Liver (tissue), 9 donors: ENCODE results near the gene OSER1. TPM values are rescaled to one million over a fixed set of nuclear protein-coding genes. Genes with fewer than 3 reads are reported as not detected.

ENCODE experiments used
- DNase-seq: peaks from one replicate; pipeline ENCODE4 v3.0.0-alpha.2; 2017; ENCODE audit warnings: low spot score
- H3K27ac ChIP-seq, 2 donors: one replicate each; pipeline ENCODE4 v1.7.0; 2013; ENCODE audit warnings: inconsistent platforms in 2 of 2, low read length in 2 of 2, control low read depth in 1 of 2, low read depth in 1 of 2, mild to moderate bottlenecking in 1 of 2
- H3K27me3 ChIP-seq, 4 donors: one replicate each; pipeline versions ENCODE4 v1.6.1 to v1.7.0; 2013; ENCODE audit warnings: low read length in 3 of 4, inconsistent platforms in 1 of 4, mild to moderate bottlenecking in 1 of 4, moderate library complexity in 1 of 4; ENCODE audit not compliant: control insufficient read depth in 4 of 4, insufficient read depth in 4 of 4
- H3K36me3 ChIP-seq, 4 donors: one replicate each; pipeline versions ENCODE4 v1.6.1 to v1.7.0; 2013; ENCODE audit warnings: low read length in 3 of 4, mild to moderate bottlenecking in 3 of 4, low read depth in 1 of 4, moderate library complexity in 1 of 4; ENCODE audit not compliant: control insufficient read depth in 4 of 4, insufficient read depth in 3 of 4
- H3K4me1 ChIP-seq, 4 donors: one replicate each; pipeline versions ENCODE4 v1.6.1 to v1.7.0; 2013; ENCODE audit warnings: low read length in 3 of 4, mild to moderate bottlenecking in 3 of 4, moderate library complexity in 1 of 4; ENCODE audit not compliant: control insufficient read depth in 4 of 4, insufficient read depth in 4 of 4
- H3K4me3 ChIP-seq, 3 donors: one replicate each; pipeline versions ENCODE4 v1.6.1 to v1.7.0; 2013; ENCODE audit warnings: low read length in 3 of 3, control low read depth in 1 of 3, low read depth in 1 of 3, mild to moderate bottlenecking in 1 of 3
- H3K9ac ChIP-seq, 2 donors: one replicate each; pipeline ENCODE4 v1.7.0; 2013; ENCODE audit warnings: low read length in 2 of 2, mild to moderate bottlenecking in 2 of 2, moderate library complexity in 2 of 2, control low read depth in 1 of 2, low read depth in 1 of 2
- H3K9me3 ChIP-seq, 4 donors: one replicate each; pipeline versions ENCODE4 v1.6.1 to v1.7.0; 2013; ENCODE audit warnings: low read length in 3 of 4; ENCODE audit not compliant: control insufficient read depth in 4 of 4
- CTCF ChIP-seq: fragments of 150-350 bp; IDR thresholded peaks from 2 replicates; pipeline ENCODE4 v1.5.1; 2017; ENCODE audit warnings: improper control_type of control experiment, low read depth, low read length; ENCODE audit not compliant: missing input control
- EGR1 ChIP-seq, 2 donors: IDR thresholded peaks; 2 replicates each; pipeline ENCODE4 v1.6.1; 2016 to 2018; ENCODE audit warnings: antibody characterized with exemption in 2 of 2, low read depth in 2 of 2
- FOXA1 ChIP-seq: IDR thresholded peaks from 2 replicates; pipeline ENCODE4 v1.6.1; 2016; ENCODE audit warnings: antibody characterized with exemption
- FOXA2 ChIP-seq: IDR thresholded peaks from 2 replicates; pipeline ENCODE4 v1.6.1; 2016; ENCODE audit warnings: antibody characterized with exemption
- GABPA ChIP-seq, 2 donors: IDR thresholded peaks in 1 of 2; conservative IDR thresholded peaks in 1 of 2; 2 replicates each; pipeline ENCODE4 v1.6.1; 2016; ENCODE audit warnings: antibody characterized with exemption in 2 of 2, mild to moderate bottlenecking in 1 of 2, moderate library complexity in 1 of 2
- HNF4A ChIP-seq, 2 donors: conservative IDR thresholded peaks; 2 replicates each; pipeline ENCODE4 v1.6.1; 2016; ENCODE audit warnings: antibody characterized with exemption in 2 of 2, mild to moderate bottlenecking in 2 of 2
- HNF4G ChIP-seq: IDR thresholded peaks from 2 replicates; pipeline ENCODE4 v1.6.1; 2016; ENCODE audit warnings: antibody characterized with exemption
- MAX ChIP-seq: IDR thresholded peaks from 2 replicates; pipeline ENCODE4 v1.6.1; 2016; ENCODE audit warnings: antibody characterized with exemption
- RAD21 ChIP-seq, 2 donors: IDR thresholded peaks; 2 replicates each; pipeline ENCODE4 v1.6.1; 2016; ENCODE audit warnings: antibody characterized with exemption in 2 of 2, mild to moderate bottlenecking in 2 of 2
- REST ChIP-seq: IDR thresholded peaks from 2 replicates; pipeline ENCODE4 v1.6.1; 2016; ENCODE audit warnings: antibody characterized with exemption, mild to moderate bottlenecking
- SP1 ChIP-seq: IDR thresholded peaks from 2 replicates; pipeline ENCODE4 v1.6.1; 2018; ENCODE audit warnings: antibody characterized with exemption, mild to moderate bottlenecking
- TAF1 ChIP-seq: conservative IDR thresholded peaks from 2 replicates; pipeline ENCODE4 v1.6.1; 2016; ENCODE audit warnings: antibody characterized with exemption, mild to moderate bottlenecking
- YY1 ChIP-seq: IDR thresholded peaks from 2 replicates; pipeline ENCODE4 v1.6.1; 2016; ENCODE audit warnings: antibody characterized with exemption, mild to moderate bottlenecking
- ZBTB33 ChIP-seq: IDR thresholded peaks from 2 replicates; pipeline ENCODE4 v1.6.1; 2016; ENCODE audit warnings: antibody characterized with exemption
- WGBS: extraction: QIAGEN DNeasy Blood & Tissue Kit; methylation state at CpG from one replicate; pipeline ENCODE4 v1.1.7; 2013; 5-methylcytosine and 5-hydroxymethylcytosine counted together
- polyA plus RNA-seq, 2 donors: library from polyadenylated mRNA; stranded (reverse) in 1 of 2; unstranded in 1 of 2; fragments of 200-250 nt in 1 of 2; fragments of >200 nt in 1 of 2; fragmentation: Nextera tagmentation in 1 of 2; extraction: Ambion mirVana in 1 of 2; gene quantifications; one replicate each; pipeline versions ENCODE4 v1.2.1 to v1.2.3, GENCODE V29; 2013 to 2015
- total RNA-seq, 2 donors: library from RNA; depleted of rRNA; stranded (reverse); fragments of >200 nt; gene quantifications; one replicate each; pipeline ENCODE4 v1.2.3, GENCODE V29; 2014
- donor health status: healthy.
- donor health status: healthy.
- donor health status: healthy.
- donor health status: healthy.
- donor health status: healthy.

Gene OSER1
- total and polyA plus RNA-seq, 4 donors, result 12.6 to 20.2 (median 14.6) TPM

GRCh38 chr20:44151621-44152416 lies 58.8 kb downstream of the OSER1 start:
- WGBS, result 88% methylated on average over 14 of the region's 14 CpGs
- no peak for DNase-seq
- Histone ChIP-seq H3K9me3 (no peaks in the 10 kb centered on the region), H3K4me3 (no peak overlapping the region), H3K27ac (no peak overlapping the region), H3K9ac (no peak overlapping the region), H3K4me1 (no peaks in the 10 kb centered on the region), H3K36me3 (no peaks in the 10 kb centered on the region), H3K27me3 (no peaks in the 10 kb centered on the region)
- TF ChIP-seq REST, result no peak
- TF ChIP-seq MAX, result no peak
- TF ChIP-seq YY1, result no peak
- no peak for TF ChIP-seq CTCF
- TF ChIP-seq HNF4A (conservative IDR thresholded peaks at IDR 0.05), result no peak
- TF ChIP-seq GABPA (IDR thresholded peaks at IDR 0.05 in 1 of 2, conservative IDR thresholded peaks at IDR 0.05 in 1 of 2), result no peak
- TF ChIP-seq EGR1 (IDR thresholded peaks at IDR 0.05; ENCODE audit: low read depth in 2 of 2), result no peak
- TF ChIP-seq SP1, result no peak
- TF ChIP-seq ZBTB33, result no peak

GRCh38 chr20:44146272-44146671 lies 64.3 kb downstream of the OSER1 start:
- no peak for DNase-seq
- Histone ChIP-seq H3K9ac (no peak overlapping the region), H3K9me3 (no peaks in the 10 kb centered on the region), H3K36me3 (no peaks in the 10 kb centered on the region), H3K27me3 (peaks cover 0 to 2% (median 0%) of the 10 kb centered on the region in 4 donors), H3K4me1 (no peaks in the 10 kb centered on the region), H3K27ac (no peak overlapping the region), H3K4me3 (no peak overlapping the region)
- TF ChIP-seq TAF1, result no peak
- no peak for TF ChIP-seq FOXA1
- no peak for TF ChIP-seq RAD21 (IDR thresholded peaks at IDR 0.05)
- TF ChIP-seq GABPA (IDR thresholded peaks at IDR 0.05 in 1 of 2, conservative IDR thresholded peaks at IDR 0.05 in 1 of 2), result no peak
- no peak for TF ChIP-seq HNF4G
- TF ChIP-seq YY1, result no peak
- TF ChIP-seq FOXA2, result no peak
- no peak for TF ChIP-seq EGR1 (IDR thresholded peaks at IDR 0.05; ENCODE audit: low read depth in 2 of 2)
- TF ChIP-seq SP1, result no peak
- WGBS, result 85% methylated on average over 4 of the region's 4 CpGs

Other genes with a start within 250 kb of the OSER1 start
- gene JPH2, start 23.6 kb downstream of the OSER1 start, total RNA-seq, result 1 to 10 TPM in 1 of 2 donors, under 1 TPM in 1; 0.09 to 1.3 TPM
- gene JPH2, start 23.6 kb downstream of the OSER1 start, polyA plus RNA-seq, result under 1 TPM in 1 of 2 donors, not detected in 1; 0.17 TPM
- gene GDAP1L1, start 36.5 kb upstream of the OSER1 start, total RNA-seq, result not detected
- gene GDAP1L1, start 36.5 kb upstream of the OSER1 start, polyA plus RNA-seq, result not detected
- gene FITM2, start 100.4 kb upstream of the OSER1 start, total RNA-seq, result 1 to 10 TPM; 3.3 to 9.9 TPM
- gene FITM2, start 100.4 kb upstream of the OSER1 start, polyA plus RNA-seq, result 1 to 10 TPM; 3.5 to 4.3 TPM
- gene R3HDML, start 126.3 kb upstream of the OSER1 start, total RNA-seq, result not detected
- not detected for gene R3HDML, start 126.3 kb upstream of the OSER1 start, polyA plus RNA-seq
- 100 to 1,000 TPM in 1 of 2 donors, 10 to 100 TPM in 1; 51.7 to 171 TPM for gene HNF4A, start 144.9 kb upstream of the OSER1 start, total RNA-seq
- gene HNF4A, start 144.9 kb upstream of the OSER1 start, polyA plus RNA-seq, result 100 to 1,000 TPM in 1 of 2 donors, 10 to 100 TPM in 1; 52.3 to 120 TPM